ENCODE measurements around the gene EMSY.

EMSY gene

DNA sequence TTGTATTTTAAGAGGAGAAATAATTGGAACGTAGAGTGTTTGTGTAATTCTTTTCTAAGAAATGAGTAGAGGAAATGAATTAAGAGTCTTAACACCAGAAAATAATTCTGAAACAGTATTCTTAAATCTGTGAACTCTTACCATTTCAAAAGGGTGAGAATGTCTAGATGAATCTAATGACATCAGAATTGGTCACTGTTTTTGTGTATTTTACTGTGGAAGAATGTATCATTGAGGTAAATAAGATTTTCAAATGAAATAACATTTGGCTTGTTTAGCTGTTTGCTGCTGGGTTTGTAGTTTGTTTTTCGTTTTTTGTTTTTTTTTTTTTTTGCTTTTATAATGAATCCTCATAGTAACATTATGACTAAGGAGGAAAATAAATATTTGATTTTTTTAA, 97.6 kb downstream of the EMSY start:
- H3K4me1 Mint-ChIP-seq, result no peaks in the 10 kb centered on the region
- no peaks in the 10 kb centered on the region for H3K9me3 Mint-ChIP-seq
- H3K4me3 Mint-ChIP-seq, result no peak overlapping the region
- H3K27me3 Mint-ChIP-seq (ENCODE audit: low read depth, poor library complexity), result no peaks in the 10 kb centered on the region
- H3K27ac Mint-ChIP-seq, result no peak overlapping the region
- DNase-seq, result no peak
- H3K36me3 Mint-ChIP-seq (ENCODE audit: low read depth), result peaks cover 63% of the 10 kb centered on the region
- TF ChIP-seq, protein P1, sequence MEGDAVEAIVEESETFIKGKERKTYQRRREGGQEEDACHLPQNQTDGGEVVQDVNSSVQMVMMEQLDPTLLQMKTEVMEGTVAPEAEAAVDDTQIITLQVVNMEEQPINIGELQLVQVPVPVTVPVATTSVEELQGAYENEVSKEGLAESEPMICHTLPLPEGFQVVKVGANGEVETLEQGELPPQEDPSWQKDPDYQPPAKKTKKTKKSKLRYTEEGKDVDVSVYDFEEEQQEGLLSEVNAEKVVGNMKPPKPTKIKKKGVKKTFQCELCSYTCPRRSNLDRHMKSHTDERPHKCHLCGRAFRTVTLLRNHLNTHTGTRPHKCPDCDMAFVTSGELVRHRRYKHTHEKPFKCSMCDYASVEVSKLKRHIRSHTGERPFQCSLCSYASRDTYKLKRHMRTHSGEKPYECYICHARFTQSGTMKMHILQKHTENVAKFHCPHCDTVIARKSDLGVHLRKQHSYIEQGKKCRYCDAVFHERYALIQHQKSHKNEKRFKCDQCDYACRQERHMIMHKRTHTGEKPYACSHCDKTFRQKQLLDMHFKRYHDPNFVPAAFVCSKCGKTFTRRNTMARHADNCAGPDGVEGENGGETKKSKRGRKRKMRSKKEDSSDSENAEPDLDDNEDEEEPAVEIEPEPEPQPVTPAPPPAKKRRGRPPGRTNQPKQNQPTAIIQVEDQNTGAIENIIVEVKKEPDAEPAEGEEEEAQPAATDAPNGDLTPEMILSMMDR (IDR thresholded peaks at IDR 0.05), result no peak

DNA sequence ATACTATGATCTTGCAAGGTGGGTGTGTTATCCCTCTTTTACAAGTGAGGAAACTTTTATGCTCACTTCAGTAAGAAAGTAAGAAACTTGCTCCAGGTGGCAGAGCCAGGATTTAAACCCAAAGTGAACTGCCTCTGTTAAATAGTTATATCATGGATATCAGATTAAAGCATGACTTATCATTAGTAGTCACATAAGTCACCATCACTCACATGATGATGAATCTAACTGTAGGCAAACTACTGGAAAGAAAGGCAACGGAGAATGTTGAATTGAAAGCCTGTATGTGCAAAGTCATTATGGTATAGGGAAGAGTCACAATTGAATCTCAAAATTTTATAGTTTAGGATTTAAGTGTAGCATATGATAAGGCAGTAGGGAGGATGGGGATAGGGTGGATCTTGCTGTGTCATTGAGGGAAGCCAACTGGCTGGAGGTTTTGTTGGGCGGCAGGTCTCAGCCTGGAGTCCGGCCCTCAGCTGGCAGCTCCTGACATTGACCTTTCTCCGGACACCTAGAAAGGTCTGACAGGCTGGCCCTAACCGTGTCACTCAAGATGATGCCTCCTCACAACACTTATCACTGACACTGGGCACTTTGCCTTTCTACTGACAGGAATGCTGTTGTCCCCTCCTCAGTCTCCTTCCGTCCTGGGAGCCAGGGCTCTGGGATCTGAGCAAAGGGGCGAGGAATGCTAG, 98.3 kb downstream of the EMSY start:
- no peak overlapping the region for H3K27ac Mint-ChIP-seq
- DNase-seq, result no peak
- no peaks in the 10 kb centered on the region for H3K4me1 Mint-ChIP-seq
- peaks cover 57% of the 10 kb centered on the region for H3K36me3 Mint-ChIP-seq (ENCODE audit: low read depth)
- H3K27me3 Mint-ChIP-seq (ENCODE audit: low read depth, poor library complexity), result no peaks in the 10 kb centered on the region
- no peaks in the 10 kb centered on the region for H3K9me3 Mint-ChIP-seq
- H3K4me3 Mint-ChIP-seq, result no peak overlapping the region
- TF ChIP-seq, protein P1 (IDR thresholded peaks at IDR 0.05), result no peak

DNA sequence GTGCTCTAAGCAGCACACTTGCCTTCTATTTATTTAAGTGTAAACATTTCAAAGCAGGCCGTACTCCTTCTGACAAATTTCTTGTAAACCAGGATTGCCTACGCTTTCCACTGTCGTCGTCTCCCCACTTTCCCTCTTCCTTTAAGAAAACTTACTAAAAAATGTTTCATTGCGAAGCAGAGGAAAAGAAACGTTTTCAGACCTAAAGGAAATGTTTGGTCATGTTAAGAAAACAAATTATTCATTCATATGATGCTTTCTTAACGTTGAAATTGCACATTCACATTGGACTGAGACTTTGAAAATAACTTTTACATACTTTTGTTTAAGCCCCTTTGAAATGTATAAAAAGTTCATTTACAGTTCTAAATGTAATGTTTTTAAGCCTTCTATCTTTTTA, 106.0 kb downstream of the EMSY start:
- TF ChIP-seq, protein P1 (IDR thresholded peaks at IDR 0.05), result no peak
- no peak for DNase-seq
- H3K4me1 Mint-ChIP-seq, result peaks cover 4% of the 10 kb centered on the region
- no peak overlapping the region for H3K27ac Mint-ChIP-seq
- peaks cover 5% of the 10 kb centered on the region for H3K9me3 Mint-ChIP-seq
- H3K36me3 Mint-ChIP-seq (ENCODE audit: low read depth), result peaks cover 56% of the 10 kb centered on the region
- H3K27me3 Mint-ChIP-seq (ENCODE audit: low read depth, poor library complexity), result no peaks in the 10 kb centered on the region
- H3K4me3 Mint-ChIP-seq, result no peak overlapping the region

DNA sequence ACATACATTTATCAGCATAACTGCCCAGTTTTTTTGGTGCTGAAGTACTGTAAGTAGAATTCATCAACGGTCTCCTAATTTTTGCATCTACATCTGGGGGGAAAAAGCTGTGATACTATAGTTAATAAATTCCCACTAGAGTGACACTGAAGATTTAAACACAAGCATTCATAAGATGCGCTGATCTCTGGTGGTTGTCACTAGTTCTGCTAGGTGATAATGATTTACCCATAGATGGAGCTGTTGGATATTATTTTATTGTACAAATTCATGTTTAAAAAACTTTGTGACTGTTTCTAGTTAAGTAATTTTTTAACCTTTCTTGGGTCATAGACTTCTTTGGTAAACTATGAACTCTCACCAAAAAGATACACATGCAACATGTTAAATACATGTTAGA, 106.6 kb downstream of the EMSY start:
- Mint-ChIP-seq H3K9me3 (peaks cover 5% of the 10 kb centered on the region), H3K27ac (no peak overlapping the region), H3K4me1 (peaks cover 4% of the 10 kb centered on the region), H3K27me3 (ENCODE audit: low read depth, poor library complexity) (no peaks in the 10 kb centered on the region), H3K4me3 (no peak overlapping the region), H3K36me3 (ENCODE audit: low read depth) (peaks cover 50% of the 10 kb centered on the region)
- TF ChIP-seq, protein P1 (IDR thresholded peaks at IDR 0.05), result no peak
- no peak for DNase-seq

DNA sequence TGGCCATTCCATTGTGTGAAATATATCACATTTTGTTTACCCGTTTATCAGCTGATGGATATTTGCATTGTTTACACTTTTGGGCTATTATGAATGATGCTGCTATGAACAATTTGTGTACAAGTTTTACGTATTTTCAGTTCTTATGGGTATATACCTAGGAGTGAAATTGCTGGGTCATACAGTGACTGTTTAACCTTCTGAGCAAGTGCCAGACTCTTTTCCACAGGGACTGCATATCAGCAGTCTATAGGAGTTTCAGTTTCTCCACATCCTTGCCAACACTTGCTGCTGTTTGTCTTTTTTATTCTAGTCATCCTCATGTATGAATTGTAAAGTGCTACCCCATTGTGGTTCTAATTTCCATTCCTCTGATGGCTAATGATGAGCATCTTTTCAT, 108.2 kb downstream of the EMSY start:
- Mint-ChIP-seq H3K4me1 (peaks cover 4% of the 10 kb centered on the region), H3K36me3 (ENCODE audit: low read depth) (peaks cover 45% of the 10 kb centered on the region), H3K9me3 (peaks cover 9% of the 10 kb centered on the region), H3K27me3 (ENCODE audit: low read depth, poor library complexity) (no peaks in the 10 kb centered on the region), H3K4me3 (no peak overlapping the region), H3K27ac (no peak overlapping the region)
- TF ChIP-seq, protein P1 (IDR thresholded peaks at IDR 0.05), result no peak
- no peak for DNase-seq

All from nephron progenitor cell (in vitro differentiated cells).